BE2C (cell line): ENCODE measurements around the gene HIF1A.
A peak's percentile ranks its signal among the peaks of the same experiment; 100 is the strongest.

Experiments
- DNase-seq: peaks from one replicate; pipeline ENCODE4 v3.0.0-alpha.2; 2020
- H3K27me3 ChIP-seq: fragments of 250-450 bp; sonication (Bioruptor Pico); 2 replicates; pipeline ENCODE4 v1.5.1; 2020; ENCODE audit warnings: mild to moderate bottlenecking
- H3K36me3 ChIP-seq: fragments of 250-450 bp; sonication (Bioruptor Pico); 2 replicates; pipeline ENCODE4 v1.5.1; 2020; ENCODE audit warnings: mild to moderate bottlenecking
- H3K4me1 ChIP-seq: fragments of 250-450 bp; sonication (Bioruptor Pico); 2 replicates; pipeline ENCODE4 v1.5.1; 2020
- H3K4me3 ChIP-seq: 2 replicates; pipeline ENCODE4 v1.5.1; 2011; ENCODE audit warnings: low read depth, low read length
- H3K9me3 ChIP-seq: fragments of 250-450 bp; sonication (Bioruptor Pico); 2 replicates; pipeline ENCODE4 v1.5.1; 2020
- CTCF ChIP-seq: IDR thresholded peaks from 2 replicates; pipeline ENCODE4 v1.5.1; 2012; ENCODE audit warnings: mild to moderate bottlenecking, low read depth, low read length

The HIF1A gene

GRCh38 chr14:61756135-61756534 lies 60.8 kb downstream of the HIF1A start:
- H3K36me3 ChIP-seq, result no peaks in the 10 kb centered on the region

GRCh38 chr14:61759878-61760277 lies 64.6 kb downstream of the HIF1A start:
- peaks cover 10% of the 10 kb centered on the region for H3K4me1 ChIP-seq
- no peaks in the 10 kb centered on the region for H3K27me3 ChIP-seq
- DNase-seq, result no peak
- TF ChIP-seq CTCF, result no peak
- H3K36me3 ChIP-seq, result no peaks in the 10 kb centered on the region
- H3K4me3 ChIP-seq, result no peak overlapping the region
- H3K9me3 ChIP-seq, result no peaks in the 10 kb centered on the region

More at GRCh38 chr14:61756135-61756534, 60.8 kb downstream of the HIF1A start:
- no peak overlapping the region for H3K4me3 ChIP-seq
- TF ChIP-seq CTCF, result no peak
- no peaks in the 10 kb centered on the region for H3K27me3 ChIP-seq
- no peak for DNase-seq
- no peaks in the 10 kb centered on the region for H3K9me3 ChIP-seq
- peaks cover 7% of the 10 kb centered on the region for H3K4me1 ChIP-seq

GRCh38 chr14:61761557-61761956 lies 66.2 kb downstream of the HIF1A start:
- no peak for TF ChIP-seq CTCF
- H3K4me3 ChIP-seq, result peak overlapping the region; percentile 89
- no peak for DNase-seq

GRCh38 chr14:61761959-61762786 lies 66.9 kb downstream of the HIF1A start, which contains the start of gene SNAPC1:
SNAPC1 (plus strand) TSS chr14:61762420; CDS start chr14:61762461, 41 bp downstream.
- Histone ChIP-seq H3K4me3 (peak within 1 kb of the TSS; percentile 89), H3K9me3 (no peaks in the 10 kb centered on the region), H3K4me1 (peaks cover 17% of the 10 kb centered on the region), H3K27me3 (no peaks in the 10 kb centered on the region), H3K36me3 (no peaks in the 10 kb centered on the region; the same call in 1 of the 2 replicates)
- peak; percentile 99 for DNase-seq
- TF ChIP-seq CTCF, result no peak

More at GRCh38 chr14:61761557-61761956, 66.2 kb downstream of the HIF1A start:
- Histone ChIP-seq H3K36me3 (no peaks in the 10 kb centered on the region), H3K27me3 (no peaks in the 10 kb centered on the region), H3K9me3 (no peaks in the 10 kb centered on the region), H3K4me1 (peaks cover 17% of the 10 kb centered on the region)

- H3K36me3 ChIP-seq, result peaks cover 12% of the 10 kb centered on the region
Measured at GRCh38 chr14:61764342-61765122, 69.2 kb downstream of the HIF1A start.

More at GRCh38 chr14:61764342-61765122, 69.2 kb downstream of the HIF1A start:
- H3K4me1 ChIP-seq, result peaks cover 12% of the 10 kb centered on the region
- DNase-seq, result no peak
- H3K27me3 ChIP-seq, result no peaks in the 10 kb centered on the region
- H3K4me3 ChIP-seq, result peak overlapping the region; percentile 89
- H3K9me3 ChIP-seq, result no peaks in the 10 kb centered on the region
- TF ChIP-seq CTCF, result no peak
